Measurements from ENCODE around the gene ADAM10. TPM values are rescaled to one million over a fixed set of nuclear protein-coding genes. Genes with fewer than 3 reads are reported as not detected.

The ADAM10 gene
- total and polyA plus RNA-seq, 5 donors from 2014 or later = 149 to 183 (median 156) TPM

DNA sequence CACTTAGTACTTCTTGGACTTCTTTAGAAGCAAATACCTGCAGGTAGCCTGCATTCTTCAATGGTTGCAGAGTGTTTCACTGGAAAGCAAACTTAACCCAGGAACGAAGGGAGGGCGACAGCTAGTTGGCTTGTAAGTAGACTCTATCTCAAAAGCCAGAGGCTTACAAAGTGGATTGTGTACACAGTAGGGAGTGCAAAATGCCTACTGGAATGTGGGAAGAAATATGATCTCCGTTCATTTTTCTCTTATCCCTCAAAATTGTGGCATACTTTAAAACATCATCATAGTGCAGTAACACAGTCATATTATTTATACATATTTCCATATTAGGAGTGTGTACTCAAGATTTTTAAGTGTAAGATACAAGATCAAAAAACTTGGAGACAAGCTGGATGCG lies 162.0 kb downstream of the ADAM10 start:
- H3K27ac ChIP-seq (ENCODE audit: insufficient read depth, low read length, poor library complexity, severe bottlenecking) = no peak overlapping the region
- DNase-seq (no peak), ATAC-seq (ENCODE audit: low read depth in 2 of 2) (no peak)
- Mint-ChIP-seq H3K27me3 (peaks cover 14% of the 10 kb centered on the region), H3K4me1 (peaks cover 8 to 23% (median 21%) of the 10 kb centered on the region in 4 donors), H3K36me3 (no peaks in the 10 kb centered on the region), H3K9me3 (peaks cover 0 to 5% (median 3%) of the 10 kb centered on the region in 7 donors), H3K27ac (peak overlapping the region in 1 of 3 donors; percentile 39), H3K4me3 (no peak overlapping the region)
- H3K9me3 ChIP-seq (ENCODE audit: control insufficient read depth in 2 of 2, low read length in 2 of 2) = peaks cover 0 to 7% of the 10 kb centered on the region in 2 experiments
- no peak overlapping the region for H3K4me3 ChIP-seq (ENCODE audit: low read depth, low read length)
- peaks cover 2% of the 10 kb centered on the region for H3K27me3 ChIP-seq (ENCODE audit: control insufficient read depth, insufficient read depth, low read length)
- no peaks in the 10 kb centered on the region for H3K36me3 ChIP-seq (ENCODE audit: control insufficient read depth, insufficient read depth, low read length)
- H3K4me1 ChIP-seq (ENCODE audit: control insufficient read depth, insufficient read depth, low read length, poor library complexity, severe bottlenecking) = peaks cover 5% of the 10 kb centered on the region

GRCh38 chr15:58585693-58586443 lies 163.6 kb downstream of the ADAM10 start:
- Histone ChIP-seq H3K9me3 (ENCODE audit: control insufficient read depth in 2 of 2, low read length in 2 of 2) (peaks cover 0 to 7% of the 10 kb centered on the region in 2 experiments), H3K36me3 (ENCODE audit: control insufficient read depth, insufficient read depth, low read length) (no peaks in the 10 kb centered on the region), H3K27ac (ENCODE audit: insufficient read depth, low read length, poor library complexity, severe bottlenecking) (no peak overlapping the region), H3K4me3 (ENCODE audit: low read depth, low read length) (no peak overlapping the region), H3K27me3 (ENCODE audit: control insufficient read depth, insufficient read depth, low read length) (peaks cover 2% of the 10 kb centered on the region), H3K4me1 (ENCODE audit: control insufficient read depth, insufficient read depth, low read length, poor library complexity, severe bottlenecking) (peaks cover 5% of the 10 kb centered on the region)
- peaks cover 0 to 24% (median 20%) of the 10 kb centered on the region in 4 donors for H3K4me1 Mint-ChIP-seq
- DNase-seq = no peak
- ATAC-seq (ENCODE audit: low read depth in 2 of 2) = no peak
- H3K36me3 Mint-ChIP-seq = no peaks in the 10 kb centered on the region
- peaks cover 0 to 5% (median 3%) of the 10 kb centered on the region in 7 donors for H3K9me3 Mint-ChIP-seq
- H3K27ac Mint-ChIP-seq = peak overlapping the region; percentile 23 to 94 (median 49)
- peaks cover 14% of the 10 kb centered on the region for H3K27me3 Mint-ChIP-seq
- no peak overlapping the region for H3K4me3 Mint-ChIP-seq

DNA sequence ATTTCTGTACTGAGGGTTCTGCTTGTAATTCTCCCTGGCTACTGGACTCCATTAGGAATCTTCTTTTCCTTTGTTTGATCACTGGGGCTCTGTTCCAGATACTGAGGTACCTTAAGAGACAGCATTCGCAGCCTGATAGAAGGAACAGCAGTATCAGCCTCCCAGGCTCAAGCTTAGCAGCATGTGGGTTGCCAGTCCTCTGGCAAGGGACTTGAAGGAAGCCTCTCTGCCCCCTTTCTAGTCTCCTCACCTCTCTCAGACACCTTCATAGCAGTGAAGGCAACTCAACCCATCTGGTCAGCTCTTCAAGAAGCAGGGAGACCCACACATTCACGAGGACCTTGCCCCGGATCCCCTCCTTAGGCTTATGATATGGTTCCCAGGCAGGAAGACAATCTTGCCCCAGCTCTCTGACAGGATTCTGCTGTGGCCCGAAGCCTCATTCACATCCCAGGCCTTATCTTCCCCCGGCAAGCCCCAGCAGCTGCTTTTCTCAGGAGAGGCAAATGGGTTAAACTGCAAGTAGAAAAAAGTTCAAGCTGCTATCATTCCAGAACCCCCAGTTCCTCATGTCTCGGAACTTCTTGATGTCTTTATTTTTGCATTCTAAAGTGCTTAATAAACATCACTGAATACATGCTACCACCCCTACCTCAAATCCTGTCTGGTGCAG lies 164.6 kb downstream of the ADAM10 start:
- H3K4me3 ChIP-seq (ENCODE audit: low read depth, low read length) = no peak overlapping the region
- Mint-ChIP-seq H3K9me3 (peaks cover 0 to 5% (median 3%) of the 10 kb centered on the region in 7 donors), H3K4me3 (peak overlapping the region in 1 of 4 donors; percentile 43), H3K4me1 (peaks cover 0 to 23% (median 19%) of the 10 kb centered on the region in 4 donors), H3K36me3 (no peaks in the 10 kb centered on the region), H3K27ac (peak overlapping the region in 2 of 3 donors; percentile 49 to 94), H3K27me3 (peaks cover 14% of the 10 kb centered on the region)
- DNase-seq (no peak), ATAC-seq (ENCODE audit: low read depth in 2 of 2) (no peak)
- H3K9me3 ChIP-seq (ENCODE audit: control insufficient read depth in 2 of 2, low read length in 2 of 2) = peaks cover 0 to 7% of the 10 kb centered on the region in 2 experiments
- peaks cover 5% of the 10 kb centered on the region for H3K4me1 ChIP-seq (ENCODE audit: control insufficient read depth, insufficient read depth, low read length, poor library complexity, severe bottlenecking)
- H3K27me3 ChIP-seq (ENCODE audit: control insufficient read depth, insufficient read depth, low read length) = peaks cover 2% of the 10 kb centered on the region
- no peak overlapping the region for H3K27ac ChIP-seq (ENCODE audit: insufficient read depth, low read length, poor library complexity, severe bottlenecking)
- no peaks in the 10 kb centered on the region for H3K36me3 ChIP-seq (ENCODE audit: control insufficient read depth, insufficient read depth, low read length)

DNA sequence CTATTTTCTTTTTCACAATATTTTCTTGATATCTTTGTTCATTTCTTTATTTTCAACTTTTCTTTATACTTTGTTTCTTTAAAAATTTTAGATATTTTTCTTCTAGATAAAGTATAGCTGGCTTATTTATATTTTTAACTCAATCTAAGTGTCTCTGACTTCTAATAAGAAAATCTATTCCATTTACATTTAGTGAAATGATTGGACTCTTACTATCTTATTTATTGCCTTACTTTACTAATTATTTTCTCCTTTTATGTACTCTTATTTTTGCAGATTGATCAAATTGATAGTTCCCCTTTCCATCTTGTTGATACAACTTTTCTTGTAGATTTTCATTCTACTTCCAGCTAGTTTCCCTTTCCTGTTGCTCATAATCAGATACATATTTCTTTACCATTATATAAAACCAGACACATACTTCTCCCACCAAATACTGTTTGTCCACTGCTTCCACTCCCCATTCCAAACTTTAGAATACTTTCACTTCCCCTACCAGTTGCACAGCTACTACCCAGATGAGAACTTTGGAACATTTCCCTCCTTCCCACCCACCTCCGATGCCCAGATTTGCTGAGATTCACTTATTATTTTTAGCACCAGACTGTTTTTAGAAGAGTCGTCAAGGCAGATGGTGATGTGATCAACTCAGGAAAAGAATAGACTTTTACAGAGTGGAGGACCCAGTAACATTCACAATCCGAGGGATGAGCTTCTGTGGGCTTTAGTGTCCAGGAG lies 166.2 kb downstream of the ADAM10 start:
- H3K36me3 Mint-ChIP-seq = no peaks in the 10 kb centered on the region
- peaks cover 2% of the 10 kb centered on the region for H3K27me3 ChIP-seq (ENCODE audit: control insufficient read depth, insufficient read depth, low read length)
- DNase-seq = no peak
- no peak overlapping the region for H3K4me3 Mint-ChIP-seq
- peaks cover 0 to 5% (median 3%) of the 10 kb centered on the region in 7 donors for H3K9me3 Mint-ChIP-seq
- peak overlapping the region in 1 of 3 donors; percentile 11 for H3K27ac Mint-ChIP-seq
- H3K9me3 ChIP-seq (ENCODE audit: control insufficient read depth in 2 of 2, low read length in 2 of 2) = peaks cover 0 to 7% of the 10 kb centered on the region in 2 experiments
- no peak overlapping the region for H3K4me3 ChIP-seq (ENCODE audit: low read depth, low read length)
- no peak overlapping the region for H3K27ac ChIP-seq (ENCODE audit: insufficient read depth, low read length, poor library complexity, severe bottlenecking)
- H3K36me3 ChIP-seq (ENCODE audit: control insufficient read depth, insufficient read depth, low read length) = no peaks in the 10 kb centered on the region
- H3K4me1 ChIP-seq (ENCODE audit: control insufficient read depth, insufficient read depth, low read length, poor library complexity, severe bottlenecking) = peaks cover 5% of the 10 kb centered on the region
- peaks cover 0 to 23% (median 13%) of the 10 kb centered on the region in 4 donors for H3K4me1 Mint-ChIP-seq
- no peak for ATAC-seq (ENCODE audit: low read depth in 2 of 2)
- peaks cover 14% of the 10 kb centered on the region for H3K27me3 Mint-ChIP-seq

- peaks cover 5% of the 10 kb centered on the region for H3K4me1 ChIP-seq (ENCODE audit: control insufficient read depth, insufficient read depth, low read length, poor library complexity, severe bottlenecking)
- H3K36me3 ChIP-seq (ENCODE audit: control insufficient read depth, insufficient read depth, low read length) = no peaks in the 10 kb centered on the region
- no peak for DNase-seq
- peaks cover 0 to 7% of the 10 kb centered on the region in 2 experiments for H3K9me3 ChIP-seq (ENCODE audit: control insufficient read depth in 2 of 2, low read length in 2 of 2)
- Mint-ChIP-seq H3K36me3 (no peaks in the 10 kb centered on the region), H3K27me3 (peaks cover 14% of the 10 kb centered on the region), H3K4me3 (no peak overlapping the region), H3K9me3 (peaks cover 0 to 5% (median 3%) of the 10 kb centered on the region in 7 donors), H3K4me1 (peaks cover 0 to 23% (median 12%) of the 10 kb centered on the region in 4 donors), H3K27ac (no peak overlapping the region)
- no peak overlapping the region for H3K27ac ChIP-seq (ENCODE audit: insufficient read depth, low read length, poor library complexity, severe bottlenecking)
- no peak overlapping the region for H3K4me3 ChIP-seq (ENCODE audit: low read depth, low read length)
- ATAC-seq (ENCODE audit: low read depth in 2 of 2) = no peak
- peaks cover 2% of the 10 kb centered on the region for H3K27me3 ChIP-seq (ENCODE audit: control insufficient read depth, insufficient read depth, low read length)
Observed at GRCh38 chr15:58582160-58582559, 167.3 kb downstream of the ADAM10 start.

DNA sequence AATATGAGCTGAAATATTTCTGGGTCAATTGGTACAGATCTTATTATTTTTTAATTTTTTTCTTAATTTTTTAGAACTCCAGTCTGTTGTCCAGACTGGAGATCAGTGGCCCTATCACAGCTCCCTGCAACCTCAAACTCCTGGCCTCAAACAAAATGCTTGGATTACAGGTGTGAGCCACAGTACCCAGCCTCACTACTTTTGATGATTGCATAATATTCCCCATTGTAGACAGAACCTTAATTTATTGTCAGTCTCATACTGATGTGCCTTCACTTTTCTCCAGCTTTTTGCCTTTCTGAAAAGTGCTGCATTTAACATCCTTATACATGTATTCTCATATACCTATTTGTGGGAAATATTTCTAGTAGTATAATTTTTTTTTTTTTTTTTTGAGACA lies 172.8 kb downstream of the ADAM10 start:
- H3K4me3 ChIP-seq (ENCODE audit: low read depth, low read length) = no peak overlapping the region
- H3K9me3 Mint-ChIP-seq = peaks cover 0 to 4% (median 0%) of the 10 kb centered on the region in 7 donors
- H3K4me3 Mint-ChIP-seq = no peak overlapping the region
- no peak overlapping the region for H3K27ac ChIP-seq (ENCODE audit: insufficient read depth, low read length, poor library complexity, severe bottlenecking)
- H3K27me3 ChIP-seq (ENCODE audit: control insufficient read depth, insufficient read depth, low read length) = no peaks in the 10 kb centered on the region
- no peaks in the 10 kb centered on the region for H3K36me3 Mint-ChIP-seq
- DNase-seq (no peak), ATAC-seq (ENCODE audit: low read depth in 2 of 2) (no peak)
- no peaks in the 10 kb centered on the region for H3K27me3 Mint-ChIP-seq
- H3K4me1 ChIP-seq (ENCODE audit: control insufficient read depth, insufficient read depth, low read length, poor library complexity, severe bottlenecking) = peaks cover 5% of the 10 kb centered on the region
- peaks cover 0 to 19% (median 10%) of the 10 kb centered on the region in 4 donors for H3K4me1 Mint-ChIP-seq
- H3K36me3 ChIP-seq (ENCODE audit: control insufficient read depth, insufficient read depth, low read length) = no peaks in the 10 kb centered on the region
- H3K9me3 ChIP-seq (ENCODE audit: control insufficient read depth in 2 of 2, low read length in 2 of 2) = no peaks in the 10 kb centered on the region
- H3K27ac Mint-ChIP-seq = no peak overlapping the region

GRCh38 chr15:58575045-58575786 lies 174.3 kb downstream of the ADAM10 start:
- Mint-ChIP-seq H3K9me3 (peaks cover 0 to 4% (median 0%) of the 10 kb centered on the region in 7 donors), H3K27me3 (no peaks in the 10 kb centered on the region), H3K4me3 (no peak overlapping the region), H3K36me3 (no peaks in the 10 kb centered on the region), H3K27ac (peak overlapping the region; percentile 52 to 59 (median 52)), H3K4me1 (peaks cover 0 to 19% (median 10%) of the 10 kb centered on the region in 4 donors)
- Histone ChIP-seq H3K36me3 (ENCODE audit: control insufficient read depth, insufficient read depth, low read length) (no peaks in the 10 kb centered on the region), H3K4me1 (ENCODE audit: control insufficient read depth, insufficient read depth, low read length, poor library complexity, severe bottlenecking) (peaks cover 5% of the 10 kb centered on the region), H3K27me3 (ENCODE audit: control insufficient read depth, insufficient read depth, low read length) (no peaks in the 10 kb centered on the region), H3K27ac (ENCODE audit: insufficient read depth, low read length, poor library complexity, severe bottlenecking) (no peak overlapping the region), H3K4me3 (ENCODE audit: low read depth, low read length) (no peak overlapping the region), H3K9me3 (ENCODE audit: control insufficient read depth in 2 of 2, low read length in 2 of 2) (no peaks in the 10 kb centered on the region)
- ATAC-seq (ENCODE audit: low read depth in 2 of 2) = no peak
- no peak for DNase-seq
